Mesenchymal stem cell (in vitro differentiated cells and primary cell): ENCODE measurements around the gene HTR1A.

Experiments
- DNase-seq: peaks from one replicate; pipeline ENCODE4 v3.0.0-alpha.2; 2013
- H2AFZ ChIP-seq: one replicate; pipeline ENCODE4 v1.6.1; 2013; ENCODE audit warnings: low read depth, mild to moderate bottlenecking, control low read depth, inconsistent platforms, low read length, moderate library complexity
- H2AK5ac ChIP-seq: 2 replicates; pipeline ENCODE4 v1.6.1; 2013; ENCODE audit warnings: low read length, moderate library complexity, mild to moderate bottlenecking, inconsistent platforms; ENCODE audit not compliant: severe bottlenecking
- H2BK120ac ChIP-seq: one replicate; pipeline ENCODE4 v1.6.1; 2013; ENCODE audit warnings: low read depth, mild to moderate bottlenecking, inconsistent platforms, low read length, moderate library complexity
- H2BK12ac ChIP-seq, 2 experiments: one replicate each; pipeline ENCODE4 v1.6.1; 2013; ENCODE audit warnings: inconsistent platforms in 2 of 2, low read length in 2 of 2, mild to moderate bottlenecking in 2 of 2, moderate library complexity in 2 of 2, control low read depth in 1 of 2
- H2BK15ac ChIP-seq: one replicate; pipeline ENCODE4 v1.6.1; 2013; ENCODE audit warnings: mild to moderate bottlenecking, low read depth, inconsistent platforms; ENCODE audit not compliant: poor library complexity, severe bottlenecking
- H2BK5ac ChIP-seq: 2 replicates; pipeline ENCODE4 v1.6.1; 2013; ENCODE audit warnings: low read depth, mild to moderate bottlenecking, low read length, control low read depth, inconsistent platforms; ENCODE audit not compliant: poor library complexity, severe bottlenecking
- H3K14ac ChIP-seq, 2 experiments: one replicate each; pipeline ENCODE4 v1.6.1; 2013; ENCODE audit warnings: inconsistent platforms in 2 of 2, low read length in 2 of 2, control low read depth in 1 of 2, mild to moderate bottlenecking in 1 of 2, moderate library complexity in 1 of 2
- H3K18ac ChIP-seq, 2 experiments: one replicate each; pipeline ENCODE4 v1.6.1; 2013; ENCODE audit warnings: inconsistent platforms in 2 of 2, low read length in 2 of 2, control low read depth in 1 of 2, low read depth in 1 of 2, mild to moderate bottlenecking in 1 of 2
- H3K23ac ChIP-seq, 2 experiments: one replicate each; pipeline ENCODE4 v1.6.1; 2013; ENCODE audit warnings: inconsistent platforms in 2 of 2, low read length in 2 of 2, mild to moderate bottlenecking in 2 of 2, moderate library complexity in 2 of 2, control low read depth in 1 of 2
- H3K27ac ChIP-seq: 2 replicates; pipeline ENCODE4 v1.5.1; 2013; ENCODE audit warnings: mild to moderate bottlenecking, moderate library complexity, low read length, control low read depth, inconsistent platforms; ENCODE audit not compliant: poor library complexity, severe bottlenecking
- H3K27me3 ChIP-seq, 2 experiments: 2 replicates each; pipeline versions ENCODE4 v1.6.1 to v1.7.0; 2013; ENCODE audit warnings: low read length in 2 of 2, mild to moderate bottlenecking in 2 of 2, moderate library complexity in 2 of 2, control low read depth in 1 of 2, inconsistent platforms in 1 of 2; ENCODE audit not compliant: control insufficient read depth in 1 of 2, insufficient read depth in 1 of 2
- H3K36me3 ChIP-seq, 2 experiments: 2 replicates each; pipeline versions ENCODE4 v1.6.1 to v1.7.0; 2013; ENCODE audit warnings: low read length in 2 of 2, control low read depth in 1 of 2, inconsistent platforms in 1 of 2, low read depth in 1 of 2, mild to moderate bottlenecking in 1 of 2; ENCODE audit not compliant: insufficient read depth in 2 of 2, control insufficient read depth in 1 of 2
- H3K4ac ChIP-seq, 2 experiments: one replicate each; pipeline ENCODE4 v1.6.1; 2013; ENCODE audit warnings: inconsistent platforms in 2 of 2, low read length in 2 of 2, mild to moderate bottlenecking in 2 of 2, moderate library complexity in 2 of 2, control low read depth in 1 of 2, low read depth in 1 of 2
- H3K4me1 ChIP-seq: 2 replicates; pipeline ENCODE4 v1.6.1; 2013; ENCODE audit warnings: low read depth, low read length, control low read depth; ENCODE audit not compliant: control insufficient read depth, insufficient read depth
- H3K4me2 ChIP-seq: 2 replicates; pipeline ENCODE4 v1.6.1; 2013; ENCODE audit warnings: low read length, mild to moderate bottlenecking, inconsistent platforms; ENCODE audit not compliant: poor library complexity, severe bottlenecking
- H3K4me3 ChIP-seq, 2 experiments: 2 replicates each; pipeline versions ENCODE4 v1.5.1 to v1.7.0; 2013; ENCODE audit warnings: low read length in 2 of 2, mild to moderate bottlenecking in 2 of 2, control low read depth in 1 of 2, low read depth in 1 of 2; ENCODE audit not compliant: insufficient read depth in 1 of 2
- H3K79me1 ChIP-seq: replicated peaks from 2 replicates; pipeline ENCODE4 v1.6.1; 2013; ENCODE audit warnings: mild to moderate bottlenecking, control low read depth, low read length, inconsistent platforms; ENCODE audit not compliant: poor library complexity, severe bottlenecking
- H3K9ac ChIP-seq: 2 replicates; pipeline ENCODE4 v1.7.0; 2013; ENCODE audit warnings: mild to moderate bottlenecking, low read length, moderate library complexity
- H3K9me3 ChIP-seq: 2 replicates; pipeline ENCODE4 v1.7.0; 2013; ENCODE audit warnings: mild to moderate bottlenecking, low read length; ENCODE audit not compliant: control insufficient read depth
- H4K8ac ChIP-seq: one replicate; pipeline ENCODE4 v1.6.1; 2013; ENCODE audit warnings: inconsistent platforms, mild to moderate bottlenecking, low read length, moderate library complexity
- H4K91ac ChIP-seq: one replicate; pipeline ENCODE4 v1.6.1; 2013; ENCODE audit warnings: mild to moderate bottlenecking, low read length, inconsistent platforms
- WGBS: methylation state at CpG from one replicate; pipeline ENCODE4 v1.1.7; 2013; ENCODE audit warnings: mixed read lengths; 5-methylcytosine and 5-hydroxymethylcytosine counted together

The HTR1A gene

GRCh38 chr5:63957617-63958016 lies 4.6 kb downstream of the HTR1A start:
- H3K79me1 ChIP-seq, result no peaks in the 10 kb centered on the region
- no peak overlapping the region for H3K4ac ChIP-seq
- no peak overlapping the region for H4K91ac ChIP-seq
- H2BK15ac ChIP-seq, result no peak overlapping the region
- H3K14ac ChIP-seq, result no peak overlapping the region
- DNase-seq, result no peak
- H2BK5ac ChIP-seq, result no peak overlapping the region
- H3K9me3 ChIP-seq, result peaks cover 5% of the 10 kb centered on the region
- no peak overlapping the region for H3K4me2 ChIP-seq
- WGBS, result 100% methylated on average over 1 of the region's 2 CpGs
- H2AFZ ChIP-seq, result no peak overlapping the region
- no peak overlapping the region for H3K4me3 ChIP-seq
- no peak overlapping the region for H2BK12ac ChIP-seq
- no peak overlapping the region for H3K23ac ChIP-seq
- no peak overlapping the region for H2AK5ac ChIP-seq
- no peak overlapping the region for H3K27ac ChIP-seq
- H4K8ac ChIP-seq, result no peak overlapping the region
- no peak overlapping the region for H2BK120ac ChIP-seq
- no peaks in the 10 kb centered on the region for H3K36me3 ChIP-seq
- H3K27me3 ChIP-seq, result peaks cover 42 to 43% of the 10 kb centered on the region in 2 experiments
- H3K4me1 ChIP-seq, result peaks cover 12% of the 10 kb centered on the region
- H3K9ac ChIP-seq, result no peak overlapping the region
- H3K18ac ChIP-seq, result no peak overlapping the region

DNA sequence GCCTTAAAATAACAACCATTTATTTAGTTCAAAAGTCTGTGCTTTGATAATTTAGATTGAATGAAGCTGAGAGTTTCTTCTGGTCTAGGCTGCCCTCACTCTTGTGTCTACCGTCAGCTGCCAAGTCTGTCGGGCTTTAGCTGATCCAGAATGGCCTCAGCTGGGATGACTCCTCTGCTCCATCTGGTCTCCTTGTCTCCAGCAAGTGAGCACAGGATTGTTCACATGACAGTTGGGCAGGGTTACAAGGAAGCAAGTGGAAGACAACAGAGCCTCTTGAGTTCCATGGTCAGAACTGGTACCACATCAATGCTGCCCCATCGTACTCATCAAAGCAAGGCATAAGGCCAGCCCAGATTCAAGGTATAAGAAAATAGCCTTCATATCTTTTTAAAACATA lies 9.0 kb downstream of the HTR1A start:
- H2BK15ac ChIP-seq, result no peak overlapping the region

GRCh38 chr5:63935103-63935502 lies 27.1 kb downstream of the HTR1A start:
- Histone ChIP-seq H3K4me2 (no peak overlapping the region), H3K14ac (no peak overlapping the region), H3K4ac (no peak overlapping the region), H3K27me3 (no peaks in the 10 kb centered on the region), H4K91ac (no peak overlapping the region), H3K79me1 (no peaks in the 10 kb centered on the region), H3K4me1 (no peaks in the 10 kb centered on the region), H3K27ac (no peak overlapping the region), H3K36me3 (no peaks in the 10 kb centered on the region), H4K8ac (no peak overlapping the region), H2AFZ (no peak overlapping the region), H2BK15ac (no peak overlapping the region), H3K4me3 (no peak overlapping the region), H3K9me3 (no peaks in the 10 kb centered on the region), H2BK5ac (no peak overlapping the region), H3K9ac (no peak overlapping the region), H2BK12ac (no peak overlapping the region), H2AK5ac (no peak overlapping the region), H3K23ac (no peak overlapping the region), H2BK120ac (no peak overlapping the region), H3K18ac (no peak overlapping the region)
- 82% methylated on average over 1 of the region's 1 CpG for WGBS
- no peak for DNase-seq

More for the DNA sequence above, 9.0 kb downstream of the HTR1A start:
- no peak overlapping the region for H2AK5ac ChIP-seq
- no peak overlapping the region for H3K18ac ChIP-seq
- no peaks in the 10 kb centered on the region for H3K9me3 ChIP-seq
- H3K4me1 ChIP-seq, result no peaks in the 10 kb centered on the region
- H3K4ac ChIP-seq, result no peak overlapping the region
- H3K14ac ChIP-seq, result no peak overlapping the region
- no peak overlapping the region for H2BK12ac ChIP-seq
- no peak overlapping the region for H2BK5ac ChIP-seq
- H3K4me3 ChIP-seq, result no peak overlapping the region
- no peak overlapping the region for H3K27ac ChIP-seq
- H3K36me3 ChIP-seq, result no peaks in the 10 kb centered on the region
- H3K23ac ChIP-seq, result no peak overlapping the region
- WGBS, result 87% methylated on average over 3 of the region's 3 CpGs
- no peak overlapping the region for H2AFZ ChIP-seq
- no peak overlapping the region for H4K8ac ChIP-seq
- H3K9ac ChIP-seq, result no peak overlapping the region
- no peaks in the 10 kb centered on the region for H3K79me1 ChIP-seq
- no peak for DNase-seq
- H2BK120ac ChIP-seq, result no peak overlapping the region
- H3K4me2 ChIP-seq, result no peak overlapping the region
- H3K27me3 ChIP-seq, result no peaks in the 10 kb centered on the region
- no peak overlapping the region for H4K91ac ChIP-seq

GRCh38 chr5:63931836-63932235 lies 30.4 kb downstream of the HTR1A start:
- Histone ChIP-seq H3K9me3 (no peaks in the 10 kb centered on the region), H3K4ac (no peak overlapping the region), H3K23ac (no peak overlapping the region), H3K4me3 (no peak overlapping the region), H2BK12ac (no peak overlapping the region), H4K91ac (no peak overlapping the region), H4K8ac (no peak overlapping the region), H3K18ac (no peak overlapping the region), H3K4me2 (no peak overlapping the region), H3K27ac (no peak overlapping the region), H3K9ac (no peak overlapping the region), H2AFZ (no peak overlapping the region), H3K36me3 (no peaks in the 10 kb centered on the region), H3K27me3 (no peaks in the 10 kb centered on the region), H3K4me1 (no peaks in the 10 kb centered on the region), H2BK15ac (no peak overlapping the region), H2BK120ac (no peak overlapping the region), H2AK5ac (no peak overlapping the region), H3K79me1 (no peaks in the 10 kb centered on the region), H3K14ac (no peak overlapping the region), H2BK5ac (no peak overlapping the region)
- DNase-seq, result no peak
- WGBS, result 66% methylated on average over 1 of the region's 1 CpG
